Transverse colon (tissue), 4 donors: ENCODE results near the gene PLA1A. TPM values are rescaled to one million over a fixed set of nuclear protein-coding genes. Genes with fewer than 3 reads are reported as not detected.
"Not testable (repeated sequence)": the region's sequence is repeated elsewhere in the genome, so short reads cannot be mapped to it uniquely, and the experiment has no call there.

Experiments
- DNase-seq: peaks from one replicate; pipeline ENCODE4 v3.0.0-alpha.2; 2019
- H3K27ac ChIP-seq, 4 donors: fragments of 200-600 bp; sonication (generic); 2 replicates each; pipeline ENCODE4 v1.5.1; 2016 to 2018; ENCODE audit warnings: inconsistent platforms in 4 of 4
- H3K27me3 ChIP-seq: fragments of 200-600 bp; sonication (generic); 2 replicates; pipeline ENCODE4 v1.5.1; 2017; ENCODE audit warnings: inconsistent platforms
- H3K36me3 ChIP-seq, 4 donors: fragments of 200-600 bp; sonication (generic); 2 replicates each; pipeline ENCODE4 v1.5.1; 2017 to 2019; ENCODE audit warnings: inconsistent platforms in 4 of 4
- H3K4me1 ChIP-seq, 4 donors: fragments of 200-600 bp; sonication (generic); 2 replicates each; pipeline ENCODE4 v1.5.1; 2017 to 2020; ENCODE audit warnings: inconsistent platforms in 4 of 4
- H3K4me3 ChIP-seq, 4 donors: fragments of 200-600 bp; sonication (generic); 1 replicate in 1 of 4; 2 replicates in 3 of 4; pipeline versions ENCODE4 v1.5.1 to v1.6.1; 2017 to 2019; ENCODE audit warnings: inconsistent platforms in 4 of 4
- H3K9me3 ChIP-seq, 2 donors: fragments of 200-600 bp; sonication (generic); 2 replicates each; pipeline ENCODE4 v1.5.1; 2017 to 2019; ENCODE audit warnings: inconsistent platforms in 2 of 2
- EP300 ChIP-seq: sonication (generic); formaldehyde crosslinking; IDR thresholded peaks from one replicate; pipeline ENCODE4 v1.6.1; 2017; ENCODE audit warnings: antibody characterized with exemption, low read depth
- POLR2A ChIP-seq: fragments of 450-650 bp; IDR thresholded peaks from one replicate; pipeline ENCODE4 v1.6.1; 2016; ENCODE audit warnings: antibody characterized with exemption, mild to moderate bottlenecking, moderate library complexity
- POLR2AphosphoS5 ChIP-seq, 3 donors: sonication (generic); formaldehyde crosslinking; IDR thresholded peaks; one replicate each; pipeline ENCODE4 v1.6.1; 2016; ENCODE audit warnings: antibody characterized with exemption in 3 of 3
- WGBS, 2 donors: methylation state at CpG; one replicate each; pipeline ENCODE4 v1.1.5; 2018; ENCODE audit warnings: low coverage in 1 of 2; 5-methylcytosine and 5-hydroxymethylcytosine counted together
- in situ Hi-C, 4 donors: fragments of 200-750 bp; cut with MboI; loops; one replicate each; pipeline versions ENCODE4 v1.15.0 to v1.15.1; 2017; ENCODE audit warnings: low sequenced_read_pairs in 3 of 4, low pct_ligation_motif_present in 1 of 4, low pct_unique_long_range_greater_than_20kb in 1 of 4
- intact Hi-C: fragments of 100-400 bp; cut with DNase I; formaldehyde crosslinking; loops from one replicate; pipeline ENCODE4 v1.15.1; 2023; ENCODE audit warnings: low total_unique reads
- total RNA-seq, 4 donors: library from RNA; depleted of rRNA; stranded (reverse); fragments of >200 nt; gene quantifications; one replicate each; pipeline ENCODE4 v1.1.0, GENCODE V29; 2016
- TF ChIP-seq, protein P1 (sequence below), 5 experiments: fragments of 200-600 bp in 3 of 5; fragments of 450-650 bp in 2 of 5; sonication (generic) in 3 of 5; IDR thresholded peaks; 1 replicate in 2 of 5; 2 replicates in 3 of 5; pipeline ENCODE4 v1.5.1; 2016 to 2017; ENCODE audit warnings: antibody characterized with exemption in 5 of 5, inconsistent platforms in 3 of 5, mild to moderate bottlenecking in 2 of 5, moderate library complexity in 1 of 5

The PLA1A gene, protein sequence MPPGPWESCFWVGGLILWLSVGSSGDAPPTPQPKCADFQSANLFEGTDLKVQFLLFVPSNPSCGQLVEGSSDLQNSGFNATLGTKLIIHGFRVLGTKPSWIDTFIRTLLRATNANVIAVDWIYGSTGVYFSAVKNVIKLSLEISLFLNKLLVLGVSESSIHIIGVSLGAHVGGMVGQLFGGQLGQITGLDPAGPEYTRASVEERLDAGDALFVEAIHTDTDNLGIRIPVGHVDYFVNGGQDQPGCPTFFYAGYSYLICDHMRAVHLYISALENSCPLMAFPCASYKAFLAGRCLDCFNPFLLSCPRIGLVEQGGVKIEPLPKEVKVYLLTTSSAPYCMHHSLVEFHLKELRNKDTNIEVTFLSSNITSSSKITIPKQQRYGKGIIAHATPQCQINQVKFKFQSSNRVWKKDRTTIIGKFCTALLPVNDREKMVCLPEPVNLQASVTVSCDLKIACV
- 1 to 10 TPM in 2 of 4 donors, under 1 TPM in 1, not detected in 1; 0.95 to 3.2 (median 2.2) TPM for total RNA-seq

DNA sequence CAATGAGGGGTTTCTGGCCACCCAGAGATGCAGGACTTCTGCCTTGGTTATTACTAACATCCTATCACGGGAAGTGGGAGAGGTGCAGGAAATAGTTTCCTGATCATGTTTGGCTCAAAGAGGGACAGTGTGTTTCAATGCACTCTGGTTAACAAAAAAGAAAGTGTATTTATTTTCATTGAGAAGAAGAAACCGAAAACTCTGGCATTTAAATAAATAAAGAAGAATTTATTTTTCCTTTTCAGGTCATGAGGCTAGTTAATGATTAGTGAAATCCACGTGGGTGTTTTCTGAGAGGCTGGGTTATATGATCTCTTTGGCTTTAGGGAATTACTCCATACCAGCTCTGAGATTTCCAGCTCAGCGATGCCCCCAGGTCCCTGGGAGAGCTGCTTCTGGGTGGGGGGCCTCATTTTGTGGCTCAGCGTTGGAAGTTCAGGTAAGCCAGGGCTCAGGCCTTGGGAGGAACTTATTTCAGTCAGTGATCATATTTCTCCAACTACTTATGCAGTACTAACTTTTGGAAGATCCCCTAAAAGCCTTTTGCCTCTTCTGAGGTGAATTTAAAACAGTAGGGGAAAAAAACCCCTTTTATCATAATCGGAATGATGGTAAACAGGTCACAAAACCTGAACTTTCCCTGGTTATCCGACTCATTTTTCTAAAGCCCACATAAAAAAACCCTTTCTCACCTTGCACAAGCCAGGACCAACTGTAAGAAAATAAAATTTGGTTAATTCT, at the start of gene PLA1A:
PLA1A (plus strand) TSS at position 338 of the 741 bp plus-strand sequence; CDS start at position 367, 29 bp downstream.
- Histone ChIP-seq H3K9me3 (no peaks in the 10 kb centered on the region), H3K27ac (no peak within 1 kb of the TSS), H3K27me3 (no peaks in the 10 kb centered on the region), H3K4me1 (peaks cover 0 to 18% (median 2%) of the 10 kb centered on the region in 4 donors), H3K36me3 (no peaks in the 10 kb centered on the region), H3K4me3 (no peak within 1 kb of the TSS)
- in situ Hi-C loops, result no loop called here
- WGBS, 2 donors, result 50 to 56% methylated on average over 5 to 7 of the region's 7 CpGs
- intact Hi-C loops, result no loop called here
- TF ChIP-seq POLR2AphosphoS5 (IDR thresholded peaks at IDR 0.05) (no peak), EP300 (no peak), POLR2A (no peak)
- TF ChIP-seq, protein P1, sequence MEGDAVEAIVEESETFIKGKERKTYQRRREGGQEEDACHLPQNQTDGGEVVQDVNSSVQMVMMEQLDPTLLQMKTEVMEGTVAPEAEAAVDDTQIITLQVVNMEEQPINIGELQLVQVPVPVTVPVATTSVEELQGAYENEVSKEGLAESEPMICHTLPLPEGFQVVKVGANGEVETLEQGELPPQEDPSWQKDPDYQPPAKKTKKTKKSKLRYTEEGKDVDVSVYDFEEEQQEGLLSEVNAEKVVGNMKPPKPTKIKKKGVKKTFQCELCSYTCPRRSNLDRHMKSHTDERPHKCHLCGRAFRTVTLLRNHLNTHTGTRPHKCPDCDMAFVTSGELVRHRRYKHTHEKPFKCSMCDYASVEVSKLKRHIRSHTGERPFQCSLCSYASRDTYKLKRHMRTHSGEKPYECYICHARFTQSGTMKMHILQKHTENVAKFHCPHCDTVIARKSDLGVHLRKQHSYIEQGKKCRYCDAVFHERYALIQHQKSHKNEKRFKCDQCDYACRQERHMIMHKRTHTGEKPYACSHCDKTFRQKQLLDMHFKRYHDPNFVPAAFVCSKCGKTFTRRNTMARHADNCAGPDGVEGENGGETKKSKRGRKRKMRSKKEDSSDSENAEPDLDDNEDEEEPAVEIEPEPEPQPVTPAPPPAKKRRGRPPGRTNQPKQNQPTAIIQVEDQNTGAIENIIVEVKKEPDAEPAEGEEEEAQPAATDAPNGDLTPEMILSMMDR (IDR thresholded peaks at IDR 0.05), result no peak
- no peak for DNase-seq

DNA sequence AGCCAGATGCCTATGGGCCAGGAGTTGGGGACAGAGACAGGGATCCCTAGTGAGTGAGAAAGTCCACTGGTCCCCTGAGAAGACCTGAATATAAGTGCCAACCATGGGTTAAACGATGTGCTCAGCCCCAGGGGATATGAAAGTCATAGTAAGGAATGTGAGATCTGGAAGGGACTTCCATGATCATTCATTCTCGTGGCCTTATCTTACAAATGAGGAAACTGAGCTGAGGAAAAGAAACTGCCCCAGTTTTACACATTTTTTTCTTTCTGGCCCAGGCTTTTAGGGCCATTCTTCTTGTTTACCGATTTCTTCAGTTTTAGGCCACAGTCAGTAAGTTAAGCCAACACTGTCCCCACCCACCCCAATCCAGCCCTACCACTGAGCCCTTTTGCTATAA, 49.3 kb upstream of the PLA1A start:
- DNase-seq, result no peak
- H3K9me3 ChIP-seq, result no peaks in the 10 kb centered on the region
- in situ Hi-C loops (no loop called here), intact Hi-C loops (no loop called here)
- H3K4me3 ChIP-seq, result no peak overlapping the region
- no peaks in the 10 kb centered on the region for H3K4me1 ChIP-seq
- no peak overlapping the region for H3K27ac ChIP-seq
- TF ChIP-seq, protein P1 (IDR thresholded peaks at IDR 0.05), result no peak
- TF ChIP-seq POLR2A (no peak), EP300 (no peak), POLR2AphosphoS5 (IDR thresholded peaks at IDR 0.05) (no peak)
- 50 to 68% methylated on average over 2 to 3 of the region's 3 CpGs for WGBS, 2 donors
- H3K27me3 ChIP-seq, result no peaks in the 10 kb centered on the region
- no peaks in the 10 kb centered on the region for H3K36me3 ChIP-seq

DNA sequence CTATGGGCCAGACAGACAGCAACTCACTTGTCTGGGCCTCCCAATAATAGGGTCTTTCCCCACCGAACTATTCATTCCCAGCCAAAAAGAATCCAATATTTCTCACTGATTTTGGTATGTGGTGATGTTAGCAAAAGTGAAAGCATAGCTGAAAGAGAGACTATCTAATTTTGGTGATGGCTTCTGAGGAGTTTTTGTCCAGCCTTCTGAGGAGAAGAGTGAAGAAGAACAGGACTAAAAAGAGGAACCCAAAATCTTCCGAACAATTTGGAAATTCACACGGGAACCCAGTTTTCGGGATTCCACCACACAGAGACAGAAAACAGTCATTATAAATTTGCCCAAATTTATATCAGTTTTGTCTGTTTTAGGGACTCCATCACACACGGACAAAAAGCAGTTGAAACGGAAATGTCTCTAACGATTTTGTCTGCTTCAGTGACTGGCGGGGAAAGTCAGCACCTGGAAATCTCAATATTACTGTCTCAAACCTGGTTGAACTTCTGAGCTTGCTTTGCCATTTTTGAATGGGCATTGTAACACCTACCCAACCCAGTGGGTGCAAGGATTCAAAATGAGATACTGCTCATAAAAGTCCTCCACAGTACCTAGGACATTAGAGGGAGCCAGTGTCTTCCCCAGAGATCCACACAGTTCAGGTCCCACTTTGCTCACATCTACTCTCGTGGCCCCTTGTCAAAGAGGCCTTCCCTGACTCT, 47.3 kb upstream of the PLA1A start:
- no peaks in the 10 kb centered on the region for H3K9me3 ChIP-seq
- WGBS, 2 donors, result 88 to 90% methylated on average over 3 to 9 of the region's 9 CpGs
- no peaks in the 10 kb centered on the region for H3K36me3 ChIP-seq
- no peaks in the 10 kb centered on the region for H3K4me1 ChIP-seq
- TF ChIP-seq POLR2A (no peak), POLR2AphosphoS5 (IDR thresholded peaks at IDR 0.05) (no peak), EP300 (no peak)
- TF ChIP-seq, protein P1 (IDR thresholded peaks at IDR 0.05), result no peak
- intact Hi-C loops (no loop called here), in situ Hi-C loops (no loop called here)
- H3K4me3 ChIP-seq, result no peak overlapping the region
- DNase-seq, result no peak
- no peak overlapping the region for H3K27ac ChIP-seq
- no peaks in the 10 kb centered on the region for H3K27me3 ChIP-seq

DNA sequence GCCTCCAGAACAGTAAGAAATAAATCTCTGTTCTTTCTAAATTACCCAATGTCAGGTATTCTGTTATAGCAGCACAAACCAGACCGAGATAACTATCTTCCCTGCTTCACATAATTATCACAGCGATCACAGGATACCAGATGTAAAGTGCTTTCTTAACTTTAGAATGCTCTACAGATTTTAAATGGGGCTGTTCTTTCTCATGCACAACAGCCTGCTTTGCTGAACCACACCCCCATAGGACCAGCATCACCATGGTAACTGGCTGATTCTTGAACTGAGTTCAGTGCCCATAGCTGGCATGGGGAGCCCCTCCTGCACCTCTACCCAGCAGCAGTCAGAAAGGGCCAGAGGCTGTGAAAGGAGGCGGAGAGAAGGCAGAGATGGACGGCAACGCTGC, 46.1 kb upstream of the PLA1A start:
- intact Hi-C loops, result no loop called here
- in situ Hi-C loops, result no loop called here
- Histone ChIP-seq H3K4me1 (no peaks in the 10 kb centered on the region), H3K4me3 (no peak overlapping the region), H3K9me3 (no peaks in the 10 kb centered on the region), H3K27me3 (no peaks in the 10 kb centered on the region), H3K36me3 (no peaks in the 10 kb centered on the region), H3K27ac (no peak overlapping the region)
- no peak for DNase-seq
- WGBS, 2 donors, result 84 to 94% methylated on average over 2 to 5 of the region's 5 CpGs
- TF ChIP-seq EP300 (no peak), POLR2A (no peak), POLR2AphosphoS5 (IDR thresholded peaks at IDR 0.05) (no peak)
- TF ChIP-seq, protein P1 (IDR thresholded peaks at IDR 0.05), result no peak

DNA sequence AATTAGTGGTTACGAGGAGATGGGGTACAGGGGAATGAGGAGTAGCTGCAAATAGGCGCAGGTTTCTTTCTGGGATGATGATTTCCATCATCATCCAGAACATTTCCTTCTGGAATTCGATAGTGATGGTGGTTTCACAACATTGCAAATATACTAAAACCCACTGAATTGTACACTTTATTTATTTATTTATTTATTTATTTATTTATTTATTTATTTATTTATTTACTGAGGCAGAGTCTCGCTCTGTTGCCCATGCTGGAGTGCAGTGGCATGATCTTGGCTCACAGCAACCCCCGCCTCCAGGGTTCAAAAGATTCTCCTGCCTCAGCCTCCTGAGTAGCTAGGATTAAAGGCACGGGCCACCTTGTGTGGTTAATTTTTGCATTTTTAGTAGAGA, 44.8 kb upstream of the PLA1A start:
- 79 to 85% methylated on average over 3 to 6 of the region's 6 CpGs for WGBS, 2 donors
- H3K4me1 ChIP-seq, intact Hi-C loops, H3K36me3 ChIP-seq, DNase-seq, H3K27me3 ChIP-seq, in situ Hi-C loops, H3K4me3 ChIP-seq, H3K27ac ChIP-seq, H3K9me3 ChIP-seq: not testable (repeated sequence)
